Body of pancreas (tissue), 4 donors: Measurements from ENCODE around the gene MAPK1. TPM values are rescaled to one million over a fixed set of nuclear protein-coding genes. Genes with fewer than 3 reads are reported as not detected.

ENCODE experiments used
- ATAC-seq: fragments of 150-250 bp; one replicate; pipeline ENCODE4 v1.9.1; 2016
- DNase-seq, 4 donors: peaks; one replicate each; pipeline ENCODE4 v3.0.0-alpha.2; 2019
- H3K27ac ChIP-seq, 4 donors: fragments of 200-600 bp; sonication (generic); 1 replicate in 3 of 4; 2 replicates in 1 of 4; pipeline versions ENCODE4 v1.5.1 to v1.6.1; 2016 to 2019; ENCODE audit warnings: mild to moderate bottlenecking in 1 of 4, mixed read lengths in 1 of 4, moderate library complexity in 1 of 4
- H3K27me3 ChIP-seq, 2 donors: fragments of 200-600 bp; sonication (generic); one replicate each; pipeline ENCODE4 v1.6.0; 2016; ENCODE audit warnings: mild to moderate bottlenecking in 1 of 2
- H3K36me3 ChIP-seq, 2 donors: fragments of 200-600 bp; sonication (generic); replicated peaks in 1 of 2; 2 replicates each; pipeline ENCODE4 v1.5.1; 2016; ENCODE audit warnings: low read depth in 2 of 2; ENCODE audit not compliant: insufficient read depth in 1 of 2
- H3K4me1 ChIP-seq: fragments of 200-600 bp; sonication (generic); one replicate; pipeline ENCODE4 v1.6.0; 2016
- H3K4me3 ChIP-seq, 2 donors: fragments of 200-600 bp; sonication (generic); 1 replicate in 1 of 2; 2 replicates in 1 of 2; pipeline ENCODE4 v1.5.1; 2016 to 2019
- H3K9me3 ChIP-seq, 3 donors: fragments of 200-600 bp; sonication (generic); 1 replicate in 2 of 3; 2 replicates in 1 of 3; pipeline ENCODE4 v1.5.1; 2016
- CTCF ChIP-seq, 7 experiments: fragments of 450-650 bp in 4 of 7; fragments of 200-600 bp in 3 of 7; sonication (generic) in 3 of 7; IDR thresholded peaks; one replicate each; pipeline ENCODE4 v1.5.1; 2016 to 2019; ENCODE audit warnings: antibody characterized with exemption in 7 of 7
- POLR2A ChIP-seq, 3 donors: fragments of 450-650 bp; IDR thresholded peaks; one replicate each; pipeline ENCODE4 v1.6.1; 2016; ENCODE audit warnings: antibody characterized with exemption in 3 of 3, mild to moderate bottlenecking in 2 of 3
- whole genome bisulfite sequencing, 2 donors: methylation state at CpG; one replicate each; pipeline ENCODE4 v1.1.5; 2017; 5-methylcytosine and 5-hydroxymethylcytosine counted together
- intact Hi-C: fragments of 100-400 bp; cut with DNase I; formaldehyde crosslinking; loops from one replicate; pipeline ENCODE4 v1.15.1; 2023
- total RNA-seq, 2 donors: library from RNA; depleted of rRNA; stranded (reverse); fragments of >200 nt; gene quantifications; one replicate each; pipeline ENCODE4 v1.1.0, GENCODE V29; 2016

MAPK1 gene
- total RNA-seq, 2 donors from 2014 or later: 25.4 to 44.1 TPM

GRCh38 chr22:21713428-21714058 lies 153.9 kb downstream of the MAPK1 start:
- Histone ChIP-seq H3K4me1 (peaks cover 24% of the 10 kb centered on the region), H3K27me3 (no peaks in the 10 kb centered on the region), H3K27ac (peak overlapping the region in 3 of 4 donors; percentile 34 to 54 (median 48)), H3K9me3 (no peaks in the 10 kb centered on the region), H3K36me3 (no peaks in the 10 kb centered on the region), H3K4me3 (no peak overlapping the region)
- WGBS, 2 donors: 46 to 48% methylated on average over 8 to 9 of the region's 9 CpGs
- intact Hi-C loops: loop anchor here (5.0 kb wide), 1 partner anchor 229 kb away; no protein-coding TSS in a partner anchor
- TF ChIP-seq POLR2A (IDR thresholded peaks at IDR 0.05) (no peak), CTCF (IDR thresholded peaks at IDR 0.05) (peak in 1 of 7 experiments; percentile 1)
- ATAC-seq (peak; percentile 8), DNase-seq (peak in 1 of 4 donors; percentile 33)

- ATAC-seq (peak; percentile 88), DNase-seq (peak; percentile 71 to 80 (median 74))
- no peaks in the 10 kb centered on the region for H3K36me3 ChIP-seq
- peak overlapping the region in 2 of 4 donors; percentile 34 to 54 for H3K27ac ChIP-seq
- H3K27me3 ChIP-seq: no peaks in the 10 kb centered on the region
- whole genome bisulfite sequencing, 2 donors: 6 to 13% methylated on average over 11 to 14 of the region's 14 CpGs
- H3K9me3 ChIP-seq: no peaks in the 10 kb centered on the region
- intact Hi-C loops: loop anchor here (5.0 kb wide), 1 partner anchor 229 kb away; no protein-coding TSS in a partner anchor
- TF ChIP-seq POLR2A (IDR thresholded peaks at IDR 0.05) (no peak), CTCF (IDR thresholded peaks at IDR 0.05) (peak; percentile 60 to 86 (median 74))
- peaks cover 27% of the 10 kb centered on the region for H3K4me1 ChIP-seq
- no peak overlapping the region for H3K4me3 ChIP-seq
These were observed 154.6 kb downstream of the MAPK1 start for GRCh38 chr22:21712751-21713427.

GRCh38 chr22:21711851-21712250 lies 155.6 kb downstream of the MAPK1 start:
- Histone ChIP-seq H3K27ac (no peak overlapping the region), H3K27me3 (no peaks in the 10 kb centered on the region), H3K4me3 (no peak overlapping the region), H3K36me3 (no peaks in the 10 kb centered on the region), H3K4me1 (peaks cover 35% of the 10 kb centered on the region), H3K9me3 (no peaks in the 10 kb centered on the region)
- TF ChIP-seq POLR2A (IDR thresholded peaks at IDR 0.05) (no peak), CTCF (IDR thresholded peaks at IDR 0.05) (no peak)
- 66 to 94% methylated on average over 4 of the region's 4 CpGs for WGBS, 2 donors
- ATAC-seq (no peak), DNase-seq (no peak)
- intact Hi-C loops: loop anchor here (5.0 kb wide), 1 partner anchor 230 kb away; no protein-coding TSS in a partner anchor

- intact Hi-C loops: loop anchor here (5.0 kb wide), 1 partner anchor 232 kb away; no protein-coding TSS in a partner anchor
- Histone ChIP-seq H3K4me1 (peaks cover 34% of the 10 kb centered on the region), H3K36me3 (no peaks in the 10 kb centered on the region), H3K27ac (no peak overlapping the region), H3K9me3 (no peaks in the 10 kb centered on the region), H3K4me3 (no peak overlapping the region), H3K27me3 (no peaks in the 10 kb centered on the region)
- DNase-seq: no peak
- WGBS, 2 donors: 79 to 88% methylated on average over 7 of the region's 7 CpGs
- TF ChIP-seq CTCF (IDR thresholded peaks at IDR 0.05) (no peak), POLR2A (IDR thresholded peaks at IDR 0.05) (no peak)
- no peak for ATAC-seq
These were observed 157.3 kb downstream of the MAPK1 start for GRCh38 chr22:21710156-21710555.
